ENCODE measurements around the gene APOBEC3A. TPM values are rescaled to one million over a fixed set of nuclear protein-coding genes. Genes with fewer than 3 reads are reported as not detected.

Gene APOBEC3A
- total and polyA plus RNA-seq, 2 of the 8 experiments (the other 6 are each of a cell fraction or from before 2014, with no cell fraction given), result not detected

- no peak for DNase-seq (ENCODE audit: low read depth in 1 of 2, low spot score in 2 of 2)
- Histone ChIP-seq H2BK5ac (ENCODE audit: low read depth, low read length) (no peak overlapping the region), H4K8ac (ENCODE audit: extremely low read depth, insufficient read depth, low read length) (no peak overlapping the region), H3K27me3 (replicated peaks in 1 of 4; ENCODE audit: control insufficient read depth in 3 of 4, extremely low read depth in 1 of 4, insufficient read depth in 3 of 4, low read length in 3 of 4) (no peaks in the 10 kb centered on the region), H3K27ac (ENCODE audit: low read depth, low read length) (no peak overlapping the region), H3K23me2 (ENCODE audit: low read depth, low read length) (no peaks in the 10 kb centered on the region), H3K4ac (replicated peaks; ENCODE audit: insufficient read length, low read depth, low read length) (no peak overlapping the region), H3K9me3 (ENCODE audit: insufficient read depth in 2 of 2, low read depth in 1 of 2, low read length in 1 of 2) (no peaks in the 10 kb centered on the region), H3K18ac (ENCODE audit: extremely low read depth, low read length) (no peak overlapping the region; the same call in 1 of the 2 replicates), H3K4me1 (replicated peaks in 1 of 4; ENCODE audit: control insufficient read depth in 3 of 4, insufficient read depth in 4 of 4, low read length in 3 of 4) (peaks cover 0 to 10% (median 3%) of the 10 kb centered on the region in 4 experiments; a peak in 5 of 7 replicates), H2BK15ac (ENCODE audit: low read length) (no peak overlapping the region), H4K5ac (ENCODE audit: insufficient read length, low read depth, low read length) (no peak overlapping the region), H3K36me3 (ENCODE audit: control insufficient read depth in 2 of 4, insufficient read depth in 4 of 4, low read length in 3 of 4) (no peaks in the 10 kb centered on the region), H2BK120ac (replicated peaks; ENCODE audit: low read depth, low read length) (no peak overlapping the region), H4K20me1 (replicated peaks in 1 of 2; ENCODE audit: control insufficient read depth in 1 of 2, insufficient read depth in 2 of 2, low read length in 2 of 2) (no peaks in the 10 kb centered on the region), H3K56ac (replicated peaks; ENCODE audit: insufficient read length, low read depth, low read length) (no peak overlapping the region), H3K9ac (replicated peaks in 1 of 4; ENCODE audit: extremely low read depth in 1 of 4, low read depth in 3 of 4, low read length in 3 of 4) (no peak overlapping the region), H2AK5ac (ENCODE audit: low read depth, low read length) (peak overlapping the region; percentile 56; the same call in 1 of the 2 replicates), H2BK12ac (ENCODE audit: low read depth, low read length) (peak overlapping the region; percentile 50; the same call in 1 of the 2 replicates), H3K79me2 (ENCODE audit: control insufficient read depth in 1 of 2, insufficient read depth in 2 of 2, low read length in 2 of 2) (no peaks in the 10 kb centered on the region), H4K91ac (replicated peaks; ENCODE audit: insufficient read length, low read length) (peak overlapping the region; percentile 65), H2BK20ac (ENCODE audit: low read length) (no peak overlapping the region), H3K4me3 (ENCODE audit: extremely low read depth in 1 of 4, insufficient read depth in 2 of 4, low read depth in 3 of 4, low read length in 4 of 4) (no peak overlapping the region), H3K79me1 (ENCODE audit: low read depth, low read length) (no peaks in the 10 kb centered on the region), H3K4me2 (ENCODE audit: insufficient read depth in 1 of 2, low read depth in 2 of 2, low read length in 2 of 2) (no peak overlapping the region), H3K14ac (ENCODE audit: insufficient read length) (no peak overlapping the region), H3K23ac (ENCODE audit: insufficient read length) (no peak overlapping the region), H2AFZ (ENCODE audit: low read length) (peak overlapping the region; percentile 23; the same call in 1 of the 2 replicates)
- ChIA-PET CTCF (ENCODE audit: partially characterized antibody) (interaction anchor here (0.8 to 1.5 kb wide), 7 partner anchors 9 to 197 kb away, joined by 3 to 4 read pairs (median 3); partner anchors contain the start of gene APOBEC3D), POLR2A (ENCODE audit: partially characterized antibody) (interaction anchor here (0.7 kb wide), 1 partner anchor 10 kb away, joined by 3 read pairs; no protein-coding TSS in a partner anchor)
- 82% methylated on average over 5 of the region's 5 CpGs; no CpG with 5 or more reads in 1 of the 2 experiments for WGBS, 2 experiments (ENCODE audit: extremely low coverage in 1 of 2, insufficient coverage in 1 of 2, insufficient read length in 1 of 2, insufficient replicate concordance in 2 of 2, low coverage in 1 of 2, low lambda C conversion rate in 2 of 2, missing lambda C conversion rate in 1 of 2)
- no peak for TF ChIP-seq SAP30 (IDR thresholded peaks at IDR 0.05; ENCODE audit: insufficient read depth, insufficient replicate concordance, low read length)
- TF ChIP-seq, protein P1, sequence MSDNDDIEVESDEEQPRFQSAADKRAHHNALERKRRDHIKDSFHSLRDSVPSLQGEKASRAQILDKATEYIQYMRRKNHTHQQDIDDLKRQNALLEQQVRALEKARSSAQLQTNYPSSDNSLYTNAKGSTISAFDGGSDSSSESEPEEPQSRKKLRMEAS (IDR thresholded peaks at IDR 0.05), result no peak
- no peak for TF ChIP-seq NANOG (IDR thresholded peaks at IDR 0.05; ENCODE audit: insufficient read depth, low read depth, low read length, poor library complexity, severe bottlenecking)
- FAIRE-seq, result no peak
These were observed 8.9 kb downstream of the APOBEC3A start for GRCh38 chr22:38966380-38966702.
